Measurements from ENCODE around the gene TLR9. TPM values are rescaled to one million over a fixed set of nuclear protein-coding genes. Genes with fewer than 3 reads are reported as not detected.

TLR9 gene
- total and polyA plus RNA-seq, 9 of the 15 experiments (the other 6 are each of a cell fraction or from before 2014, with no cell fraction given), result not detected

- TF ChIP-seq STAT6 (CRISPR knock-in tag; IDR thresholded peaks at IDR 0.05) (no peak), GATAD2A (IDR thresholded peaks at IDR 0.05) (no peak), ZNF609 (CRISPR knock-in tag; IDR thresholded peaks at IDR 0.05; ENCODE audit: borderline replicate concordance) (no peak), SRF (CRISPR knock-in tag; IDR thresholded peaks at IDR 0.05) (no peak), ZNF217 (CRISPR knock-in tag; IDR thresholded peaks at IDR 0.05) (no peak), ESRRB (CRISPR knock-in tag; IDR thresholded peaks at IDR 0.05; ENCODE audit: borderline replicate concordance) (no peak)
These were observed 19.6 kb downstream of the TLR9 start (continued) for GRCh38 chr3:52205727-52206372.

All from K562 (cell line).